Breast epithelium (tissue), 3 donors: ENCODE results near the gene KRIT1.

Experiments used
- POLR2A ChIP-seq: fragments of 450-650 bp; IDR thresholded peaks from one replicate; pipeline ENCODE4 v1.6.1; 2016; ENCODE audit warnings: antibody characterized with exemption, mild to moderate bottlenecking, moderate library complexity
- POLR2AphosphoS5 ChIP-seq, 3 donors: sonication (generic); formaldehyde crosslinking; IDR thresholded peaks; one replicate each; pipeline ENCODE4 v1.6.1; 2017; ENCODE audit warnings: antibody characterized with exemption in 3 of 3
- TF ChIP-seq, protein P1 (sequence below), 3 donors: fragments of 450-650 bp; IDR thresholded peaks; one replicate each; pipeline ENCODE4 v1.5.1; 2016 to 2017; ENCODE audit warnings: antibody characterized with exemption in 3 of 3, mild to moderate bottlenecking in 3 of 3, moderate library complexity in 3 of 3

DNA sequence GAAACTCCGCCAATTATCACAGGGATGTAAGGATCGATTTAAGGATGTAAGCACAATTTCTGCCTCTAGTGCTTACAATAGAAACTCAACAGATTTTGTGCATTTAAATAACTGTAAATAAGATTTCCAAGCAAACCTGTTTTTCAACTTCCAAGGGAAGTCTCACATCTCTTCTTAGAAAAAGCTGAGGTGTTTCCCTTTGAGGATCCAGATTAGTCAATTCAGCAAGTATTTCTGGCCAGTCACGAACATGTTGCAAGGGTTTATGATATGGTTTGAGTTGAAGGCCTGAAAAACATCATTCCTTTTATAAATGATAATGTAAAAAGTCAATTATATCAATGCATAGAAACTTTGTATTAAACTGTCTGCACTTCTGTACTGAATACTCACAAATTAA, 23.9 kb downstream of the KRIT1 start:
- TF ChIP-seq, protein P1, sequence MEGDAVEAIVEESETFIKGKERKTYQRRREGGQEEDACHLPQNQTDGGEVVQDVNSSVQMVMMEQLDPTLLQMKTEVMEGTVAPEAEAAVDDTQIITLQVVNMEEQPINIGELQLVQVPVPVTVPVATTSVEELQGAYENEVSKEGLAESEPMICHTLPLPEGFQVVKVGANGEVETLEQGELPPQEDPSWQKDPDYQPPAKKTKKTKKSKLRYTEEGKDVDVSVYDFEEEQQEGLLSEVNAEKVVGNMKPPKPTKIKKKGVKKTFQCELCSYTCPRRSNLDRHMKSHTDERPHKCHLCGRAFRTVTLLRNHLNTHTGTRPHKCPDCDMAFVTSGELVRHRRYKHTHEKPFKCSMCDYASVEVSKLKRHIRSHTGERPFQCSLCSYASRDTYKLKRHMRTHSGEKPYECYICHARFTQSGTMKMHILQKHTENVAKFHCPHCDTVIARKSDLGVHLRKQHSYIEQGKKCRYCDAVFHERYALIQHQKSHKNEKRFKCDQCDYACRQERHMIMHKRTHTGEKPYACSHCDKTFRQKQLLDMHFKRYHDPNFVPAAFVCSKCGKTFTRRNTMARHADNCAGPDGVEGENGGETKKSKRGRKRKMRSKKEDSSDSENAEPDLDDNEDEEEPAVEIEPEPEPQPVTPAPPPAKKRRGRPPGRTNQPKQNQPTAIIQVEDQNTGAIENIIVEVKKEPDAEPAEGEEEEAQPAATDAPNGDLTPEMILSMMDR (IDR thresholded peaks at IDR 0.05) = no peak
- TF ChIP-seq POLR2A (no peak), POLR2AphosphoS5 (IDR thresholded peaks at IDR 0.05) (no peak)
